Skeletal muscle cell (primary cell): ENCODE data around the gene GRWD1.
"Not testable (repeated sequence)": the region's sequence is repeated elsewhere in the genome, so short reads cannot be mapped to it uniquely, and the experiment has no call there.

ENCODE experiments used
- DNase-seq: peaks from one replicate; pipeline ENCODE4 v3.0.0-alpha.2; 2010; ENCODE audit warnings: low read depth
- H3K4me3 ChIP-seq: 2 replicates; pipeline ENCODE4 v1.5.1; 2011; ENCODE audit warnings: low read depth, mild to moderate bottlenecking, control low read depth, low read length, moderate library complexity

The GRWD1 gene

DNA sequence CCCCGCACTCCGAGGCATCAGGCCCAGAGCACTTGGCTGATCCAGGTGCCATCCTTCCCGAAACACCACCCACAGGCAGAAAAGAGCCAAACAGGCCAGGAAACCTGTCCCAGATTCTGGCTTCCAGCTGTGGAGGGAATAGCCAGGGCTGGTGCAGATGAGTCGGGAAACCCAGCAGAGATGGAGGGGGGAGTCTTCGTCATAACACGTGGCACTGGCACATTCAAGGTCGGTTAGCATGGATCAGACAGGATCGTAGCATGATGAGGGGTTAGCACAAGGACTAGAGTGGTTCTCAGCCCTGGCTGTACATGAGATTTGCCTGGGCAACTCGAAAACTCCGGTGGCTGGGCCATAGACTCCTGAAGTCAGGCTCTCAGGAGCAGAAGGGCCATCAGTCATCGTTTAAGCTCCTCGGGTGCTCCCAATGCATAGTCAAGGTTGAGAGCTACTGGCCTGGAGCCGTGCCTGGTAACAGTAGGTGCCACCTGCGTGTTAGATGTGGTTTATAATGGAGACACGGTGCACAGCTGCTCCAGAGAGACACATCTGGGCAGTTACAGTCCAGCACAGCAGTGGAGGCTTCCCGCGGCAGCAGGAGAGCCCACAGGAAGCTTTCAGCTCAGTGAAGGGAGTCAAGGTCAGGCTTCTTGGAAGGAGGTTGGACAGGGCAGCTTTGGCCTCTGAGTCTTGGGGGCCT lies 29.7 kb downstream of the GRWD1 start:
- H3K4me3 ChIP-seq, result no peak overlapping the region
- no peak for DNase-seq

DNA sequence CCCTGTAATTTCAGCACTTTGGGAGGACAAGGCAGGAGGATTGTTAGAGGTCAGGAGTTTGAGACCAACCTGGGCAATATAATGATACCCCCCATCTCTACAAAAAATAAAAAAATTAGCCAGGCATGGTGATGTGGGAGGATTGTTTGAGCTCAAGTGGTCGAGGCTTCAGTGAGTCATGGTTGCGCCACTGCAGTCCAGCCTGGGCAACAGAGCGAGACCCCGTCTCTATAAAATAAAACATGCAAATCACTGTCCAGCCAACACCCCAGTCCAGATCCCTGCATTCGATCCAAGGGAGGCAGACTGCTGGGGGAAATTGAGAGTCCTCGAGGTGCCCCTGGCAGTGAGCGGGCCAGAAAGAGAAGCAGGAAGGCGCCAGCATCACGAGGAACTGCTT lies 30.4 kb downstream of the GRWD1 start:
- H3K4me3 ChIP-seq, result no peak overlapping the region
- no peak for DNase-seq

DNA sequence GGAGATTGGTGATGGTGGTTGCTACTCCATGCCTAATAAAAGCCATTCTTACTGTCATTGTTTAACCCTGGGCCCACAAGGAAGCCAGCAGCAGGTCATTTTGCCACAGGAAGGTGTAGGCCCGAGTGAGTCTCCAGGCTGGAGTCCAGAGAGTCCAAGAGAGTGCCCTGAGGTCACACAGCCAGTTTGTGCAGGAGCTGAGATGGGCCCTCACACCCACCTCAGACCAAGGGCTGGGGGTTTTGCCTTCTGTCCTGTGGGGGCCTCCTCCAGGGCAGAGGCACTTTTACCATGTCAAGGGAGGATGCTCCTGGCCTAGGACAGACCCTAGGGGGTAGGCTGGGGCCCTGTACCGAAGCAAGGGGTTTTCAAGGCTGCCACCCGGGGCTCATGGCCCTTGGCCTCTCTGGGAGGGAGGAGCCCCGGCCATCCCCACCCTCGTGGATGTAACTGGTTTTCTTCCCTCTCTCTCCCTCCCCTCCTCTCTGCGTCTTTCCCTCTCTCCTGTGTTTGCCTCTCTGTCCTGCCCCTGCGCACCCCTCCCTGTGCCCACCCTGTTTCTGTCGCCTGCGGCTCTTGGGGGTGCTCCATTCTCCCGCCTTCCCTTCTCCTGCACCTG lies 31.4 kb downstream of the GRWD1 start:
- no peak overlapping the region for H3K4me3 ChIP-seq
- DNase-seq, result no peak

DNA sequence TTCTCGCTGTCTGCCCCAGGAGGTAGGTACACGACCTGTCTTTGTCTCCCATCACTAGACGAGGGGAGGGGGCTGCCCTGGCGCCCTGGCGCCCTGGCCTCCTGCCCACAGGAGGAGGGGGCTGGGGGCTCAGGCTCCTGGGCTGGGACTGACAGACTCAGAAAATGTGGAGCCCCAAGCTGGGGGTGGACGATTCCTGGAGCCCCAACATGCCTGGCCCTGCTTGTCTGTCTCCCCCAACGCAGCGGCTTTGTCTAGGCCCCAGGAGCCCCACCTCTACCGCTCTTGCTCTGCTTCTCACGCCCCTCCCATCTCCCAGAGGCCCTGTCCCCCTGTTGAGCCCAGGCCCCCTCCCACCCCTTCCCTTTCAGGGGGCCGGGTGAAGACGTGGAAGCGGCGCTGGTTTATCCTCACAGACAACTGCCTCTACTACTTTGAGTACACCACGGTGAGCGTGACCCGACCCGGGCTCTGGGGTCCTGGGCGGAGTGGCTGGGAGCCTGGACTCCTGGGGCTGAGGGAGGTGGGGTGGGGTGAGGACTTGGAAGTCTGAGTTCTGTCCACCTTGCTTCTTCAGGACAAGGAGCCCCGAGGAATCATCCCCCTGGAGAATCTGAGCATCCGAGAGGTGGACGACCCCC lies 32.0 kb downstream of the GRWD1 start:
- no peak overlapping the region for H3K4me3 ChIP-seq
- DNase-seq, result no peak

DNA sequence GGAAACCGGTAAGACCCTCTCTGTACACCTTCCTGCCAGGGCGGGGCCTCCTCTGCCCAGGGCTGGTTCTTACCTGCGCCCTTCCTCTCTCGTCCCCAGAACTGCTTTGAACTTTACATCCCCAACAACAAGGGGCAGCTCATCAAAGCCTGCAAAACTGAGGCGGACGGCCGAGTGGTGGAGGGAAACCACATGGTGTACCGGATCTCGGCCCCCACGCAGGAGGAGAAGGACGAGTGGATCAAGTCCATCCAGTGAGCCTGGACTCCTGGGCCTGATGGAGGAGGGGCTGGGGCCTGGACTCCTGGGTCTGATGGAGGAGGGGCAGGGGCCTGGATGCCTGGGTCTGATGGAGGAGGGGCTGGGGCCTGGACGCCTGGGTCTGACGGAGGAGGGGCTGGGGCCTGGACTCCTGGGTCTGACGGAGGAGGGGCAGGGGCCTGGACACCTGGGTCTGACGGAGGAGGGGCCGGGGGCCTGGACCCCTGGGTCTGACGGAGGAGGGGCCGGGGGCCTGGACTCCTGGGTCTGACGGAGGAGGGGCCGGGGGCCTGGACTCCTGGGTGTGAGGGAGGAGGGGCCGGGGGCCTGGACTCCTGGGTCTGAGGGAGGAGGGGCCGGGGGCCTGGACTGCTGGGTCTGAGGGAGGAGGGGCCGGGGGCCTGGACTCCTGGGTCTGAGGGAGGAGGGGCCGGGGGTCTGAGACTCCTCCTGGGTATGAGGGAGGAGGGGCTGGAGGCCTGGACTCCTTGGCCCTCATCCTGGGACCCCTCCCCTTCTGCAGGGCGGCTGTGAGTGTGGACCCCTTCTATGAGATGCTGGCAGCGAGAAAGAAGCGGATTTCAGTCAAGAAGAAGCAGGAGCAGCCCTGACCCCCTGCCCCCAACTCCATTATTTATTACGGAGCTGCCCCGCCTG lies 32.8 kb downstream of the GRWD1 start:
- no peak for DNase-seq

DNA sequence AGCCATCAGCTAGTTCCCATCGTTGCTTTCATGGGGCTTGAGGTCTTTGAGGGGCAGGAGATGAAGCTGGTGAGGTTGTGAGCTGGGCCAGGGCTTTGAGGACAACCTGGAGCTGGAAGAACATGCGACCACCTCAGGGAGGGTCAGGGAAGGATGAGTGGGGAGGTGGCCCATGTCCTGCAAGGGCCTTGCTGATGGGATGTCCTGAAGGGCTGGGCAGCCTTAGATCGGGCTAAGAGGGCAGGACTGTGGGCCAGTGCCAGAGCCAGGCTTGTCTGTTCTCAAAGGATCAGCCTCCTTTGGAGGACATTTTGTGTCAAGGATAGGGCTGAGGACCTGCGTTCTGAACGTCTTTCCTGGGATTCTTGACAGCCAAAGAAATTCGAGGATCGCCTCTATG lies 33.9 kb downstream of the GRWD1 start:
- H3K4me3 ChIP-seq, result no peak overlapping the region
- no peak for DNase-seq

More for the DNA sequence above, 32.8 kb downstream of the GRWD1 start:
- no peak overlapping the region for H3K4me3 ChIP-seq

DNA sequence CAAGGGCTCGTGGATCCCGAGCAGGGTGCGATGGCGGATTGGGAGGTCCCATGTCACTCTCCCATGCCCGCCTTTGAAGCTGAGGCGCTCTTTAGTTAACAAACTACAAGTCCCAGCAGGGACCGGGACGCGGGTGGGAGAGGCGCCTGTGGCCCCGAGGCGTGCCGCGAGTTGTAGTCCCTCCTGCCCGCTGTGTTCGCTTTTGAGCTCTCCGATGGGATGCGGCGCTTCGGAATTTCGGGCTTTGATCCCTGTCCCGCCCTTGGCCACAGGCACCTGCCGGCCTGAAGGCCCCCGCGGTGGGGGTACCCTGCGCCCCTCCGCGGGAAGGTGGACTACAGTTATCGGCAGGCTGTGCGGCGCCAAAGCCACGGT lies 34.4 kb downstream of the GRWD1 start:
- DNase-seq, result no peak

DNA sequence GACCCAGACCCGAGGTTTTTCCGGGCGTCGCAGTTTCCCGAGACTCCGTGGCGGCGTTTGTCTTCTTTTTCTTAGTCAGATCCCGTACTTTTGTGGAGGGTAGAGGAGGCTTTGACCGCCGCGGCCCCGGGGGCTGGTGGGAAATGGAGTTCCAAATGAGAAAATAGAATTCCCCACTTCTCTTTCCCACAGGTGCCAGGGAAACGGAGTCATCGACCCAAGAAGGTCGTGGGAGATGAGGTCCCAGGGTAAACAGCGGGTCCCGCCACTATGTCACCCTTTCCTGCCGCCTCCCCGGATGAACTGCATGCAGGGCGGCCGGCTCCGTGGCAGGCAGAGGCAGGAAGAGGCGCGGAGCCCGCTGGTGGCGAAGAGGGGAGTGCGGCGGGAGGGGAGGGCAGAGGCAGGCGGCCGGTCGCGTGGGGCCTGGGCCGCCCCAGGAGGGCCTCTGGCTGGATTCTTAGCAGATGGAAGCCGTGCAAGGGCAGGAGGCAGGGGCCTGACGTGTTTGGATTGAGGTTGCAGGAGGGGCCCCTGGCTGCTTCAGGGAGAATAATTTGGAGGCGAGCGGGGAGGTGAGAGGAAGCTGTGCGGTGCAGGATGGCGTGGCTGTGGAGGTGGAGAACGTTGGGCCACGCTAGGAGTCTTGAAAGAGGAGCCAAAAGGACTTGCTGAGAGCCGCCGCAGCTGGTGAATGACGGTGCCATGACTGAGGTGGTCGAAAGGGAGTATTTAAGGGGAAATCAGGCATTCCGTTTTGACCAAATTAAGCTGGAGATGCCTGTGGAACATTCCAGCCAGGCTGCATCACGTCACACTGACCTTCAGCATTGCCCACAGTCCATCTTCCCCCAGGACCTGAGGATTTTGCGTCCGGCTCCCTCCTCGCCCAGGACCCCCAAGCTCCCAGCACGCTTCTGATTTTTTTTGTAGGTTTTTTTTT lies 35.0 kb downstream of the GRWD1 start:
- H3K4me3 ChIP-seq, result peak overlapping the region; percentile 40
- no peak for DNase-seq

More for the DNA sequence above, 34.4 kb downstream of the GRWD1 start:
- peak overlapping the region; percentile 40 for H3K4me3 ChIP-seq

DNA sequence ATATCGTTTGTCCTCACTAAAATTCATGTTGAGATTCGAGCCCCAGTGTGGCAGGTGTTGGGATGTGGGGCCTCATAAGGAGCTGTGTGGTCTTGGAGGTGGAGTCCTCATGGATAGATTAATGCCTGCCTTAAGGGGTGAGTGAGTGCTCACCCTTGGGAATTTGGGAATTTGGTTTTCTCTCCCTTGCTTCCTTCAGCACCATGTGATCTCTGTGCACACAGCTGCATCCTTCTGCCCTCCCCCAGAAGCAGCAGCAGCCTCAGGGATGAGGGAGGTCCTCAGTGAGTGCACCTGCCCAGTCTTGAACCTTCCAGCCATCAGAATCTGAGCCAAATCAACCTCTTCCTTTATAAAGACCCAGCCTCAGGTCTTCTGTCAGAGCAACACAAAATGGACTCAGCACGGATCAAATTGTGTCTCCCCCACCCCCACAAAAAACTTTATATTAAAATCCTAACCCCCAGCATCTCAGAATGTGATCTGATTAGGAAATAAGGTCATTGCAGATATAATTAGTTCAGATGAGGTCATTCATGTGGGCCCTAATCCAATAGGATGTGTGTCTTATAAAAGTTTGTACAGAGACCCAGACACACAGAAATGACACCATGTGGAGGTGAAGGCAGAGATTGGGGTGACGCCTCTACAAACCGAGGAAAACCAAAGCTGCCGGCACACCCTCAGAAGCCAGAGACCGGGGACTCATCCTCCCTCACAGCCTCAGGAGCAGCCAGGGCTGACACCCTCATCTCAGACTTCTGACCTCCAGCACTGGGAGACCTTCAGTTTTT lies 36.3 kb downstream of the GRWD1 start:
- H3K4me3 ChIP-seq, result no peak overlapping the region
- no peak for DNase-seq

DNA sequence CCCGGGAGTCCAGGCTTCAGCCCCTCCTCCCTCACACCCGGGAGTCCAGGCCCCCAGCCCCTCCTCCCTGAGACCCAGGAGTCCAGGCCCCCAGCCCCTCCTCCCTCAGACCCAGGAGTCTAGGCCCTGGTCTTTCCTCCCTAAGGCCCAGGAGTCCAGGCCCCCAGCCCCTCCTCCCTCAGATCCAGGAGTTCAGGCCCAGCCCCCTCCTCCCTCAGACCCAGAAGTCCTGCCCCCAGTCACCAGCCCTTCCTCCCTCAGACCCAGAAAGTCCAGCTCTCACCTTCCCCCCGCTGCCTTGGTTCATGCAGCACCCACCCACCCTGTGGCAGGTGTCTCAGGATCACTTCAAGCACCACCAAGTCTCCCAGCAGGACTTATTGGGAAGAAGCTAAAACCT lies 37.5 kb downstream of the GRWD1 start:
- DNase-seq, result no peak
- no peak overlapping the region for H3K4me3 ChIP-seq

DNA sequence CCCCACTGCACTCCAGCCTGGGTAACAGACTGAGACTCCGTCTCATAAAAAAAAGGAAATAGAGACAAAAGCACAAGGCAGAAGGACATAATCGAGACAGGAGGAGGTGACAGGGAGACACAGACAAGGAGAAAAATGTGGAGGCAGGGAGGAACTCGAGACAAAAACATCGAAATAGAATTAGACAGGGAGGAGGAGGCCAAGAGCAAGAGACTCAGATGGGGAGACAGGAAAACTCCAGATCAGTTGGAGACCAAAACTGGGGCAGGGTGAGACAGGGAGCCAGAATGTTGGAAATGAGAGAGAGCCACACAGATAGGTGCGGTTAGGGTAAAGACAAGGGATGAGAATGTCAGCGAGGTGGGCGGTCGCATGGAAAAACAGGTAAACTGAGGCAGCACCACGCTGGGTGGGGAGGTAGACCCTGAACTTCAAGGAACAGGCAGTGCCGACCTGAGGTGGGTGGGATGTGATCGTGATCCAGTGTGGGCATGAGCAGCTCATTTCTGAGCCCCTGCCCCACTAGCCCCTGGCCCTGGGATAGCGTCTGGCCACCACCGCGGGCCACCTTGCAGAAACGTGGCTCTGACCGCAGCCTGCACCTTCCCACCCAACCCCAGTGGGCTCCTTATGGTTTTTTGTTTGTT lies 38.6 kb downstream of the GRWD1 start:
- DNase-seq, result no peak

DNA sequence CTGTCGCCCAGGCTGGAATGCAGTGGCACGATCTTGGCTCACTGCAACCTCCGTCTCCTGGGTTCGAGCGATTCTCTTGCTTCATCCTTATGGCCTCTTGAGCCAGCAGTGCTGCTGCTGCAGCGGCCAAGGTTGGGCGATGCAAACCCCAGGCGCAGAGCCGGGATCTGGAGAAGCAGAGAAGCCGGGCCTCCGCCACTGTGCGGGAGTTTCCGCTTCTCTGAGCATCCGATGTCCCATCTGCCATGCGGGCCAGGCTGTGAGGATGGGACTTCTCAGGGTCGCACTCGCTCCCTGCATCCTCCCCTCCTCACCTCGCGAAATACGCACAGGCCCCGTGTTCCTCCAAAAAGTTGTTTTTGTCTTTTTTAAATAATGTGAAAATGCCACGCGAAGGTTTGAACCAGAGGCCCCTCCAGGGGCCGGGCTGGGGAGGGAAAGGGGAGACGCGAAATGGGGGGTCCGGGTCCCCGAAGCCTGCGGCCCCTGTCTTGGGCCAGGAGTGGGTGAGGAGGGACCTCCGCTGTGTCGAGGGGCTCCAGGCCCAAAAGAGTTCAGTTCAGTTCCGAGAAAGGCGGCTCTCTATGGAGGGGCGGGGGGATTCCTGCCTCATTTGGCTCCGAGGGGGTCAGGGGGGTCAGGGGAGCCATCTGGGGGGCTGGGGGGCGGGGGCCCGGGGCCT lies 39.3 kb downstream of the GRWD1 start:
- no peak for DNase-seq
- no peak overlapping the region for H3K4me3 ChIP-seq

More for the DNA sequence above, 38.6 kb downstream of the GRWD1 start:
- no peak overlapping the region for H3K4me3 ChIP-seq

DNA sequence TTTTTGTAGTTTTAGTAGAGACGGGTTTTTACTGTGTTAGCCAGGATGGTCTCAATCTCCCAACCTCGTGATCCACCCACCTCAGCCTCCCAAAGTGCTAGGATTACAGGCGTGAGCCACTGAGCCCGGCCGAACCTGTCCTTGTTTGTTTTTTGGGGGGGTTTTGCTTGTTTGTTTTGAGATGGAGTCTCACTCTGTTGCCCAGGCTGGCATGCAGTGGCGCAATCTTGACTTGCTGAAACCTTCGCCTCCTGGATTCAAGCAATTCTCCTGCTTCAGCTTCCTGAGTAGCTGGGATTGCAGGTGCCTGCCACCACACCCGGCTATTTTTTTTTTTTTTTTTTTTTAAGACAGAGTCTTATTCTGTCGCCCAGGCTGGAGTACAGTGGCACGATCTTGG lies 40.9 kb downstream of the GRWD1 start:
- DNase-seq, H3K4me3 ChIP-seq: not testable (repeated sequence)

DNA sequence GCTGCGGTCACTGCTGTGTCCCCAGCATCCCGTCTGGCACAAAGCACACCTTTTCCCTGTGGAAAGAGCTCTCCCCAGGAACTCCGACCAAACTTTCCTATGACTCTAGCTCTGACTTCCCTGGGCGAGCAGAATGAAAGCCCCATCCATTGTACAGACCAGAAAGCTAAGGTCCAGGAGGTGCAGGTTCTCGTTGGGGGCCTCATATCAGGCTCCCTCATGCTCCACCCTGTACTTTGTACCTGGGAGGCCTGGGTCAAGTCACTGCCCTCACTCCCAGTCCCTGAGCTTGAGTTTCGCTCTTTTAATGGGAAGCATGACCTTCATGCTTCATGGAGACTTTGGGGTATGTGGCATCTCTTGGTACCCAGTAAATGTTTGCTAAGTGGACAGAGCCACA lies 41.8 kb downstream of the GRWD1 start:
- H3K4me3 ChIP-seq, result no peak overlapping the region
- DNase-seq, result no peak

DNA sequence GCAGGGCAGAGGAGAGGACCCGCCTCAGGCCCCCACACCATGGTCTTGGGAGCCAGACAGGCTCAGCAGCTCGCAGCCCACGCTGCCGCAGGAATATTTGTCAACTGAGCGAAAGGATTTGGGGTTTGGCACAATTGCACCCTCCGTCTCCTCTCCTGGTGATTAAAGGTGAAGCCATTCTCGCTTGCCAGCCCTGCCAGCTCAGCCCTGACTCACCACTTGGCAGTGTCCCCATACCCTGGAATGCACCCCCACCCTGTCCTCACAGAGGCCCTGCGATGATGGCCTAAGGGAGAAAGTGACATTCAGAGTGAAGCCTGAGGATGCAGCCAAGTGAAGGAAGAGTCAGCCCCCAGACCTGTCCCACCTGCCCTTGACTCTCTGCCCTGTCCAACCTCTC lies 42.2 kb downstream of the GRWD1 start:
- no peak for DNase-seq
- H3K4me3 ChIP-seq, result no peak overlapping the region

DNA sequence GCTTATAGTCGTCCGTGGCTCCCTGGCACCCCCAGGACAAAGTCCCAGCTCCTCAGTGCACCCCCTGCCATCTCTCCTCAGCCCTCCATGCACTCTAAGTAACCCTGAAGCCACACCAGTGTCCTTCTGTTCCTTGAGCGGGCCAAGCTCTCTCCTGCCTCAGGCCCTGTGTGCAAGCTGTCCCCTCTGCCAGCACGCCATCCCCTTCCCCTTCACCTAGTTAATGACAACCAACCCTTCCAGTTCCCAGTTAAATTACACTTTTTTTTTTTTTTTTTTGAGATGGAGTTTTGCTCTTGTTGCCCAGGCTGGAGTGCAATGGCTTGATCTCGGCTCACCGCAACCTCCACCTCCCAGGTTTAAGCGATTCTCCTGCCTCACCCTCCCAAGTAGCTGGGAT lies 42.7 kb downstream of the GRWD1 start:
- DNase-seq, H3K4me3 ChIP-seq: not testable (repeated sequence)

DNA sequence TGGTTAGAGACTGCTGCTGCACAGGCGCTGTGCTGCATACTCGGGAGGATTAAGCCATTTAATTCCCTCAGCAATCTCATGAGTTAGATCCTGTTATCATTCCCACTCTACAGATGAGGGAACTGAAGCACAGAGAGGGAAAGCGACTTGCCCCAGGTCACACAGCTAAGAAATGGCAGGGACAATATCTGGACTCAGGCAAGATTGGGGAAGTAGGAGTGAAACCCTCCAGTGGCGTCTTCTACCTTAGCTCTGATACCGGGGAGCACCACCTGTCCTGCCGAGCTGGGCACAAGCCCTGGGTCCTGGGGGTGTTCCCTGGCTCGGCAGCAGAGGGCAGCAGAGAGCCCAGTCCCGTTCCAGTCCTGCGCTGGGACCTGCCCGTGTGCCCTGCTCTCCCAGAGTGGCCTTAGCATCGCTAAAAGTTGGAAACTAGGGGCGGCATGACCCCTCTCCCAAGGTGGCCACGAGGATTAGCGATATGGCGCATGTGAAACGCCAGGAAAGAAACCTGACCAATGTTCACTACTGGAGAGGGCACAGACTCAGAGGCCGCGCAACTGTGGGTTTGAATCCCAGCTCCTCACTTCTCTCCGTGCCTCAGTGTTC lies 43.9 kb downstream of the GRWD1 start:
- DNase-seq, result no peak
- no peak overlapping the region for H3K4me3 ChIP-seq
